Brain pericyte (primary cell): ENCODE results near the gene BPGM.

Experiments used
- DNase-seq: peaks from one replicate; pipeline ENCODE4 v3.0.0-alpha.2; 2012; ENCODE audit warnings: low read depth, low spot score

BPGM gene

GRCh38 chr7:134646425-134647305 is at the start of gene BPGM:
BPGM (plus strand) TSS chr7:134646853; CDS start chr7:134661508, 14,655 bp downstream.
- DNase-seq: peak; percentile 100

GRCh38 chr7:134599371-134599770 is 47.3 kb upstream of the BPGM start:
- DNase-seq: no peak

GRCh38 chr7:134601459-134601858 is 45.2 kb upstream of the BPGM start:
- DNase-seq: no peak

- DNase-seq: no peak
These were observed 43.7 kb upstream of the BPGM start for GRCh38 chr7:134602881-134603451.

GRCh38 chr7:134605978-134606923 is 40.4 kb upstream of the BPGM start:
- no peak for DNase-seq

GRCh38 chr7:134611611-134612151 is 35.0 kb upstream of the BPGM start:
- DNase-seq: no peak

GRCh38 chr7:134612197-134612596 is 34.5 kb upstream of the BPGM start:
- DNase-seq: no peak

- peak; percentile 88 for DNase-seq
These were observed 32.9 kb upstream of the BPGM start for GRCh38 chr7:134613623-134614347.

GRCh38 chr7:134616611-134617010 is 30.0 kb upstream of the BPGM start:
- DNase-seq: no peak

- DNase-seq: no peak
These were observed 27.7 kb upstream of the BPGM start for GRCh38 chr7:134618756-134619530.

- DNase-seq: peak; percentile 47
These were observed 26.9 kb upstream of the BPGM start for GRCh38 chr7:134619627-134620331.

- DNase-seq: no peak
These were observed 24.2 kb upstream of the BPGM start for GRCh38 chr7:134622303-134622995.

- no peak for DNase-seq
These were observed 23.5 kb upstream of the BPGM start for GRCh38 chr7:134623193-134623592.

- DNase-seq: no peak
These were observed 21.1 kb upstream of the BPGM start for GRCh38 chr7:134625550-134625949.

- DNase-seq: no peak
These were observed 19.4 kb upstream of the BPGM start for GRCh38 chr7:134627109-134627774.

- no peak for DNase-seq
These were observed 18.9 kb upstream of the BPGM start for GRCh38 chr7:134627775-134628153.

- DNase-seq: no peak
These were observed 17.2 kb upstream of the BPGM start for GRCh38 chr7:134629445-134629844.

- DNase-seq: no peak
These were observed 16.4 kb upstream of the BPGM start for GRCh38 chr7:134630237-134630636.
